Prostate gland (tissue), 2 donors: Measurements from ENCODE around the gene WNK2.

Experiments used
- CTCF ChIP-seq, 4 experiments: fragments of 200-600 bp in 2 of 4; fragments of 450-650 bp in 2 of 4; sonication (generic) in 2 of 4; IDR thresholded peaks; 1 replicate in 3 of 4; 2 replicates in 1 of 4; pipeline ENCODE4 v1.5.1; 2016 to 2019; ENCODE audit warnings: antibody characterized with exemption in 4 of 4, mild to moderate bottlenecking in 2 of 4, moderate library complexity in 2 of 4
- POLR2A ChIP-seq: fragments of 450-650 bp; IDR thresholded peaks from one replicate; pipeline ENCODE4 v1.6.1; 2016; ENCODE audit warnings: antibody characterized with exemption, mild to moderate bottlenecking
- POLR2AphosphoS5 ChIP-seq: sonication (generic); formaldehyde crosslinking; IDR thresholded peaks from one replicate; pipeline ENCODE4 v1.6.1; 2017; ENCODE audit warnings: antibody characterized with exemption

DNA sequence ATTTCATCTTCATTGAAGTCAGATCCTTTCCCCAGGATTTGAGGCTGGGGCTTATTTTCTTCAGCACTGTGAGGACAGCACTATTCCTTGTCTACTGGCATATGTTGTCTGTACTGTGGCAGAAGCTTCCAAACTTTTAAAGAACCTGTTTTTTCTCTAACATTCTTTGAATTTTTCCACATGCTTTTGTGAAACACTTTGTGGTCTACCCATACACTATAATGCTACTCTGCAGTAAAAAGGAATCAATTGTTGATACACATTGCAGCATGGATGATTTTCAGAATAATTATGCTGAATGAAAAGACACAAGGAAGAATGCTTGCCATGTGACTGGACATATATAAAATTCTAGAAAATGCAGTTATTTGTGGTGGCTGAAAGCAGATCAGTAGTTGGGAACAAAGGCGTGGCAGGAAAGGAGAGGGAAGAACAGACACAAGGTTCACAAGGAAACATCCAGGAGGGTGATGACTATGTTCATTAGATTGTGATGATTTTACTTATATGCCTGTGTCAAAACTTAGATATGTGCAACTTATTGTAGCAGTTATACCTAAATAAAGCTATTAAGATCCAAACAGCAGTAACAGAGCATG, 96.8 kb downstream of the WNK2 start:
- no peak for TF ChIP-seq CTCF (IDR thresholded peaks at IDR 0.05)
- TF ChIP-seq POLR2A: no peak
- TF ChIP-seq POLR2AphosphoS5: no peak
